ENCODE measurements around the gene SLC44A1.

DNA sequence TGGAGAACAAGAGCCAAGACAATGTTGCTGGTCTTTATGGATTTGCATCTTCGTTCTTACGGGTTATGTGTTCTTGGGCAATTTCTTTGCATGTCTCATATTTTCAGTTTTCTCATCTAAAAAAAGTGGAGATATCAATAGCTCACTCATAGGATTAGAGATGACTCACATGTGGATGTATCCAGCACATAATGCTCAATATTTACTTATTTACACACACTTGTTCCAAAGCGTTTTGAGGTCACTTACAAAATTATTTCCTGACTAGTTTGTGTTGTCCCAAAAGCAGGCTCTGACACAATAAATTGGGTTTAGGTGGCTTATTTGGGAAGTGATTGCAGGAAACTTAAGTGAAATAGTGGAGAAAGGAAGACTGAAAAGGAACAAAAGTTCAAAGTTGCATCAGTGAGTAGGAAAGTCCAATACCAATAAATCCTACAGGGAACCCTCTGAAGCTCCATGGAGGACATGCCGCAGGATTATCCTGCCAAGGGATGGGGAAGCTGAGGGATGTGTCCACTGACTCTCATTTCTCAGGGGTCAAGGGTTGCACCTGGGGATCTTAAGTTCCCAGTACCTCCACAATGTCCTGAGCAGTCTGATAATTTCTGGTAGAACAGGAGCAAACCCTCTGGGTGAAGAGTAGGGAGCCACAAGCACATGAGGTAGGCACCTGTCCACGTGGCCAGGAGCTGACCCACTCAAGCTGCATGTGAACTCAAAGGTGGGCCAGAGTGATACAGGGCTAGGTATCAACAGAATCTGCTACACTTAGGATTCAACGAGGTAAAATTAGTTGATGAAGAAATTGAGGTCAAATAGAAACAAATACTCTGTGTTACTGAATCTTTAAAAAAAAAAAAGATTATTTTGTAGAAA lies 37.4 kb upstream of the SLC44A1 start:
- no peak for TF ChIP-seq BRCA1 (CRISPR knock-in tag; IDR thresholded peaks at IDR 0.05)
- no peak for TF ChIP-seq UBTF (CRISPR knock-in tag; IDR thresholded peaks at IDR 0.05)
- TF ChIP-seq, protein P1, sequence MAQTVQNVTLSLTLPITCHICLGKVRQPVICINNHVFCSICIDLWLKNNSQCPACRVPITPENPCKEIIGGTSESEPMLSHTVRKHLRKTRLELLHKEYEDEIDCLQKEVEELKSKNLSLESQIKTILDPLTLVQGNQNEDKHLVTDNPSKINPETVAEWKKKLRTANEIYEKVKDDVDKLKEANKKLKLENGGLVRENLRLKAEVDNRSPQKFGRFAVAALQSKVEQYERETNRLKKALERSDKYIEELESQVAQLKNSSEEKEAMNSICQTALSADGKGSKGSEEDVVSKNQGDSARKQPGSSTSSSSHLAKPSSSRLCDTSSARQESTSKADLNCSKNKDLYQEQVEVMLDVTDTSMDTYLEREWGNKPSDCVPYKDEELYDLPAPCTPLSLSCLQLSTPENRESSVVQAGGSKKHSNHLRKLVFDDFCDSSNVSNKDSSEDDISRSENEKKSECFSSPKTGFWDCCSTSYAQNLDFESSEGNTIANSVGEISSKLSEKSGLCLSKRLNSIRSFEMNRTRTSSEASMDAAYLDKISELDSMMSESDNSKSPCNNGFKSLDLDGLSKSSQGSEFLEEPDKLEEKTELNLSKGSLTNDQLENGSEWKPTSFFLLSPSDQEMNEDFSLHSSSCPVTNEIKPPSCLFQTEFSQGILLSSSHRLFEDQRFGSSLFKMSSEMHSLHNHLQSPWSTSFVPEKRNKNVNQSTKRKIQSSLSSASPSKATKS (CRISPR knock-in tag; IDR thresholded peaks at IDR 0.05), result no peak
